ENCODE data around the gene MEP1A.
"Not testable (repeated sequence)": the region's sequence is repeated elsewhere in the genome, so short reads cannot be mapped to it uniquely, and the experiment has no call there.

The MEP1A gene, protein sequence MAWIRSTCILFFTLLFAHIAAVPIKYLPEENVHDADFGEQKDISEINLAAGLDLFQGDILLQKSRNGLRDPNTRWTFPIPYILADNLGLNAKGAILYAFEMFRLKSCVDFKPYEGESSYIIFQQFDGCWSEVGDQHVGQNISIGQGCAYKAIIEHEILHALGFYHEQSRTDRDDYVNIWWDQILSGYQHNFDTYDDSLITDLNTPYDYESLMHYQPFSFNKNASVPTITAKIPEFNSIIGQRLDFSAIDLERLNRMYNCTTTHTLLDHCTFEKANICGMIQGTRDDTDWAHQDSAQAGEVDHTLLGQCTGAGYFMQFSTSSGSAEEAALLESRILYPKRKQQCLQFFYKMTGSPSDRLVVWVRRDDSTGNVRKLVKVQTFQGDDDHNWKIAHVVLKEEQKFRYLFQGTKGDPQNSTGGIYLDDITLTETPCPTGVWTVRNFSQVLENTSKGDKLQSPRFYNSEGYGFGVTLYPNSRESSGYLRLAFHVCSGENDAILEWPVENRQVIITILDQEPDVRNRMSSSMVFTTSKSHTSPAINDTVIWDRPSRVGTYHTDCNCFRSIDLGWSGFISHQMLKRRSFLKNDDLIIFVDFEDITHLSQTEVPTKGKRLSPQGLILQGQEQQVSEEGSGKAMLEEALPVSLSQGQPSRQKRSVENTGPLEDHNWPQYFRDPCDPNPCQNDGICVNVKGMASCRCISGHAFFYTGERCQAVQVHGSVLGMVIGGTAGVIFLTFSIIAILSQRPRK

DNA sequence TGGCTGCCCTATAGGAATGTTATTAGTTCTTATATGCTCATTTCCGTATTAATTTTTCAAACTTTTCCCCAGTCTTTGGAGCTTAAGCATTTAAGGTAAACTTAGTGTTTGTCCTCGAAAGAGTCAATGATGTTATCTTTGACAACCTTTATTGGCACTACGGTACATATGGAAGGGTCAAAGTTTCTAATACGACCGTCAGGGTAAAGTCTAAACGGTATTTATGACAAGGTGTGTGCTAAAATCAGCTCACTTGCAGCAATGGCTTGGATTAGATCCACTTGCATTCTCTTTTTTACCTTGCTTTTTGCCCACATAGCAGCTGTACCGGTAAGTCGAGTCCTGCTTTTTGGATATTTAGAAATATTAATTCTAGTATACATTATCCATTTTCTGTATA, at the start of gene MEP1A:
MEP1A (plus strand) TSS at position 252 of the 400 bp plus-strand sequence; CDS start at position 262, 10 bp downstream.
- no peak for DNase-seq (ENCODE audit: low read depth in 2 of 2)

GRCh38 chr6:46743425-46744158, 49.6 kb upstream of the MEP1A start:
- no peak for DNase-seq (ENCODE audit: low read depth in 2 of 2)

DNA sequence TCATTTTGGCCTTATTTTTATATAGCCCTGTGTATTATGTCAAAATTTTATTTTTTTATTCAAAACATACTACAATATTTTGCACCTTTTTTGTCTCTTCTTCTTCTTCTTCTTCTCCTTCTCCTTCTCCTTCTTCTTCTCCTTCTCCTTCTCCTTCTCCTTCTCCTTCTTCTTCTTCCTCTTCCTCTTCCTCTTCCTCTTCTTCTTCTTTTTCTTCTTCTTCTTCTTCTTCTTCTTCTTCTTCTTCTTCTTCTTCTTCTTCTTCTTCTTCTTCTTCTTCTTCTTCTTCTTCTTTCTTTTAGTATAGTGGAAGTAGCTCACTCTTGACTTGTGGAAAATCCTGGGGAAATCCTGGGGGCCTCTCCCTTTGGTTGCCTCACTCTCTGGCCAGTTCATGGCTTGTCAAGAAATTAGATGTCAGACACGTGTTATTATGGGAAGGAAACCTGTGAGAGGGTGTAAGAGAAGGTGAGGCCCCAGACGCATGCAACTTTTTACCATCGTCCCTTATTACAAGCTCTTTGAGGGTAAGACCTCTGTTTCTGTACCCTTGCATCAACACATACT, 48.9 kb upstream of the MEP1A start:
- not testable (repeated sequence) for DNase-seq (ENCODE audit: low read depth in 2 of 2)

- no peak for DNase-seq (ENCODE audit: low read depth in 2 of 2)
These were observed 47.2 kb upstream of the MEP1A start for GRCh38 chr6:46745973-46746372.

- no peak for DNase-seq (ENCODE audit: low read depth in 2 of 2)
These were observed 46.5 kb upstream of the MEP1A start, which contains the start of gene ANKRD66 for GRCh38 chr6:46746696-46747095. Gene ANKRD66 (plus strand): TSS chr6:46746933. CDS start chr6:46751949, 5,016 bp downstream.

- DNase-seq (ENCODE audit: low read depth in 2 of 2): no peak
These were observed 44.2 kb upstream of the MEP1A start for GRCh38 chr6:46748940-46749503.

DNA sequence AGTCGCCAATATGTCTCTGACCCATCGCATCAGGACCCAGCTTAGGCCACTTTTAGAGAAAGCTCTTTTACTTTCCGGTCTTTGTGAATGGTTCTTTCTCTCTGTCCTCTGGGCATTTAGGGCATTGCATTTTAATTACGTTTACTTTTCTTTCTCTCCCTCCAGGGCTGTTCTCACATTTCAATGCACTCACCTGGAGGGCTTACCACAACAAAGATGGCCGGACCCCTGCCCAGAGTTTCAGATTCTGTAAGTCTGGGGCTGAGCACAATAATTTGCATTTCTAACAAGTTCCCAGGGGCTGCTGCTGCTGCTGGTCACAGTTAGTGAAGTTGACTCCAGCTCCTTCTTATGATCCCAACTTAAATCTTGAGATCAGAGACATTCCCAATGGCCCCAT, 43.5 kb upstream of the MEP1A start:
- no peak for DNase-seq (ENCODE audit: low read depth in 2 of 2)

- DNase-seq (ENCODE audit: low read depth in 2 of 2): no peak
These were observed 41.5 kb upstream of the MEP1A start for GRCh38 chr6:46751658-46752057.

DNA sequence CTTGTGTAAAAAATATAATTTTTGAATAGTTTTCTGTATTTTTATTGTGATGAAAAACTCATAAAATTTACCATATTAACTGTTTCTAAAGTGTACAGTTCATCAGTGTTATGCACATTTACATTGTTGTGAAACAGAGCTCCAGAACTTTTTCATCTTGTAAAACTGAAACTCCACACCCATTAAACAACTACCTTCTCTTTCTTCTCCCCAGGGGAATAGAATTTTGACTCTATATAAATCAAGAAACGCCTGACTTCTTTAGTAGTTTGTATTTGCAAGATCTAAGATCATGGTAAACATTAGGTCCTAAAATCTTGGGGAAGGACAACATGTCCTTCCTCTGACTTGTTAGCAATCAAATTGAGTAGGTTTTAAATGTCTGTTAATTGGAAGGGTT, 37.3 kb upstream of the MEP1A start:
- DNase-seq (ENCODE audit: low read depth in 2 of 2): no peak

- no peak for DNase-seq (ENCODE audit: low read depth in 2 of 2)
These were observed 36.5 kb upstream of the MEP1A start for GRCh38 chr6:46756469-46757213.

- DNase-seq (ENCODE audit: low read depth in 2 of 2): no peak
These were observed 36.0 kb upstream of the MEP1A start for GRCh38 chr6:46757214-46757596.

DNA sequence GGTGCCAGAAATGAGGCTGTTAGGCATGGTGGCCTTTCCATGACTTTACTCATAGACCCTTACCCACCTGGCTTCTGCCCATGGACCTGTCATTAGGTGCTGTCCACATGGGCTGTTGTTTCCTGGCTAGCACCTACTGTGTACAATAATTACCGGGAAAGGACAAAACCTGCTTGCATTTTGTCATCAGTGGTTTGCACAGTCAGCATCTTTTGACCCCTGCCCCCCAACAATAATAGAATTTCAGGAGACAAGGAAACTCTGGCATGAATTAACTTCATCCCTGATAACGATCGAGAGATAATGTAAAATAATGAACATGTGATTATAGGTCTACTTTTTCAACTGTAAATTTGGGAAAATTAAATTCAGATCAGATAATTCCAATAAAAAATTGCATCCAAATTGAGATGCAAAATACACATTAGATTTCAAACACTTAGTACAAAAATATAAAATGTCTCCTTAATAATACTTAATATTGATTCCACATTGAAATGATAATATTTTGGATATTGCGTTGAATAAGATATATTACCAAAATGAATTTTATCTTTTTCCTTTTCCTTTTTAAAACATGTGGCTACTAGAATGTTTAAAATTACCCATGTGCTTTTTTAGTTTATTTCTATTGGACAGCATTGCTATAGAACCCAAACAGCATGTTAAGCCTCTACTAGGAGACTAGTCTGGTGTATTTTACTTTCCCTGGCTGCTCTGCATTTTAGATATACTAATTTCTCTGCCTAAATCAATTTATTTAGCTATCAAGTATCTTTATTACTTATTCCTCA, 34.0 kb upstream of the MEP1A start:
- no peak for DNase-seq (ENCODE audit: low read depth in 2 of 2)

DNA sequence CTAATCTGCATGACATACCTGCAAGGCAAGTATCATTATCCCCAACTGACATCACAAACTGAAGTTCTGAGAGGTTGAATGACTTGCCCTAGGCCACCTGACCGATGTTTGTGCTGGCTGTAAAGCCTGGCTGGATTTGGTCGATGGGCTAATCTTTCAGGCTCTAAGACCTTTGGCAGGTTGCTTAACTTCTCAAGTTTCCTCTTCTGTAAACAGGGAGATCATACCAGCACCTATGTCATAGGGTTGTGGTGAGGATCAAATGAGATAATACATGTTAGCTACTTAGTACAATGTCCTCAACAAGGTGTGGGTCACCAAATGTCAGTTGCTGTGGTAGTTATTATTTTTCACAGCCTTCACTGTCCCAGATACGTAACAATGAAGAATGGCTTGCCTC, 32.3 kb upstream of the MEP1A start:
- no peak for DNase-seq (ENCODE audit: low read depth in 2 of 2)

DNA sequence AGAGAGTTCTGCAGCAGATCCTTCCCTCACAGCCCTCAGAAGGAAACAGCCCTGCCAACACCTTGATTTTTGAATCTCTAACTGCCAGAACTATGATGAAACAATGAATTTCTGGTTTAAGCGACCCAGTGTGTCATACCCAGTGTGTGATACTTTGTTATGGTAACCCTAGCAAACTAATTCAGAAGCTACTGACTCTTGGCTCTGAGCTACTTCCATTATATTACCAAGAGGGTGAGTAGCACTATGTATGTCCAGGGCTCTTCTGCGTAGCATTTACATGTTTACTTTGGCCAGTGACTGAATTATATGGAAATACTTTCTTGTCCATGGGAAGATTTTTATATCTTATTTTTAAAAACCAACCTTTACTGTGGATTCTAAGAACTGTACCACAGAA, 29.7 kb upstream of the MEP1A start:
- no peak for DNase-seq (ENCODE audit: low read depth in 2 of 2)

DNA sequence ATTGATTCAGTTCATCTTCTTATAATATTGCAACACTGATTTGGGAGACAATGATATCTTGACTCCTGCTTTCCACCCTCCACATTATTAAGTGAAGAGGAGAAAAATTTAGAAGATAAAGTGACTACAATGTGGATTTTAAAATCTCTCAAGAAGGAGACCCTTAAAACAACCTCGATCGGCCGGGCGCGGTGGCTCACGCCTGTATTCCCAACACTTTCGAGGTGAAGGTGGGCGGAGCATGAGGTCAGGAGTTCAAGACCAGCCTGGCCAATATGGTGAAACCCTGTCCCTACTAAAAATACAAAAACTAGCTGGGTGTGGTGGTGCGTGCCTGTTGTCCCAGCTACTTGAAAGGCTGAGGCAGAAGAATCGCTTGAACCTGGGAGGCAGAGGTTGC, 28.9 kb upstream of the MEP1A start:
- DNase-seq (ENCODE audit: low read depth in 2 of 2): not testable (repeated sequence)

GRCh38 chr6:46764961-46765360, 28.2 kb upstream of the MEP1A start:
- DNase-seq (ENCODE audit: low read depth in 2 of 2): no peak

GRCh38 chr6:46772016-46772415, 21.2 kb upstream of the MEP1A start:
- DNase-seq (ENCODE audit: low read depth in 2 of 2): no peak

DNA sequence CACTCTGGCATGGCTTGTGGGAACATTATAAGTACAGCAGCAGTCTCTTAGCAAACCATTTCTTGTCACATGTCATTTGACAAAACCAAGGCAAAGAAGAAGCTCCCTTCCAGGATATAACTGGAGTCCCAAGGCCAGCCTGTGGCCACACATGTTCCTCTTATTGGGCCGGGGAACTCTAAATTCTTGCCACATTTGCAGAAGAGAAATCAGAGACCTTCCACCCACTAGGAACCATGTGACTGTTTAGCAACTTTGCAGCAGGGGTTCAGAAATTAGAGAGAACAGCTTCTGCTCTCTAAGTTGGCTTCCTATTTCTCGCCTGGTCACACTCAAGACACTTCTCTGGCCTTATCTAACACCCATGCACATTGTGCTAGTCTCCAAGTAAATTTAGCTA, 20.4 kb upstream of the MEP1A start:
- DNase-seq (ENCODE audit: low read depth in 2 of 2): no peak

DNA sequence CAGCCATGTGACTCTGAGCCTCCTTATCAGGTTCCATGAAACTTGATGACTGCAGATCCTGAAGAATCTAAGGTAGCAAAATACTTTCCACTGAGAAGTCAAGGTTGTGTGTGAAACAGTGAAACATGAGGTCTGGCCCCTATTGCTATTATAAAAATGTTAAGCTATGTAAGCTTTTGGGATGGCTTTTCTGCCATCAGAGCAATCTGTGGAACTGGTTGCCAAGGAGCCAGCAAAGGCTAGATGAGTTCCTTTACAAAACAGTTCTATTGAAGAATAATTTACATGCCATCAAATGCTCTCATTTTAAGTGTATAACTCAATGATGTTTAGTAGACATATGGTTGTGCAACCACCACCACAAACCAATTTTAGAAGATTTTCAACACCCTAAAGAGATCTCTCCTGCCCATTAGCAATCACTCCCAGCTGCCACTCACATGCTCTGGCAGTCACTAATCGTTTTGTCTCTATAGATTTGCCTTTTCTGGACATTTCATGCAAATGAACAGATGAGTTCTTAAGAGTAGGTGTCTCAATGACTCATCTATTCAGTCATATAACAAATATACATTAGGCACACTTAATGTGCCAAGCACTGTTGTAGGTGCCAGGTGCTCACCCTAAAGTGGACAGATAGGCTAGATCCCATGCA, 19.9 kb upstream of the MEP1A start:
- DNase-seq (ENCODE audit: low read depth in 2 of 2): no peak

- not testable (repeated sequence) for DNase-seq (ENCODE audit: low read depth in 2 of 2)
These were observed 18.5 kb upstream of the MEP1A start for GRCh38 chr6:46774736-46775135.

Measured in stimulated activated CD8-positive, alpha-beta memory T cell treated with anti-CD3 and anti-CD28 coated beads, Interleukin-7, amount 100 ng/mL, for 4 hours (primary cell).